HepG2 (cell line): Measurements from ENCODE around the gene TATDN3.
"Not testable (repeated sequence)": the region's sequence is repeated elsewhere in the genome, so short reads cannot be mapped to it uniquely, and the experiment has no call there.

Experiments
- CTCF ChIP-seq: sonication (generic); formaldehyde crosslinking; IDR thresholded peaks from 2 replicates; pipeline ENCODE4 v1.5.0; 2020; ENCODE audit warnings: mild to moderate bottlenecking, missing genetic modification reagents, moderate library complexity
- ISL2 ChIP-seq: sonication (generic); formaldehyde crosslinking; IDR thresholded peaks from 2 replicates; pipeline ENCODE4 v1.5.0; 2020; ENCODE audit warnings: missing genetic modification reagents
- SRSF1 ChIP-seq: fragments of 200-400 bp; formaldehyde crosslinking; optimal IDR thresholded peaks from 2 replicates; pipeline ENCODE3; 2017; ENCODE audit warnings: mild to moderate bottlenecking, low read depth, low read length, moderate library complexity
- ZNF253 ChIP-seq: sonication (generic); formaldehyde crosslinking; IDR thresholded peaks from 2 replicates; pipeline ENCODE4 v1.8.0; 2022; ENCODE audit warnings: mild to moderate bottlenecking, missing genetic modification reagents, borderline replicate concordance
- ZNF607 ChIP-seq: sonication (generic); formaldehyde crosslinking; IDR thresholded peaks from 2 replicates; pipeline ENCODE4 v1.5.1; 2020; ENCODE audit warnings: missing genetic modification reagents, mild to moderate bottlenecking, borderline replicate concordance

- TF ChIP-seq ISL2 (CRISPR knock-in tag); CTCF (CRISPR knock-in tag); ZNF253 (CRISPR knock-in tag); ZNF607 (CRISPR knock-in tag); SRSF1: not testable (repeated sequence)
Measured at GRCh38 chr1:212844521-212844920, 52.8 kb downstream of the TATDN3 start.
